GM21576 (cell line): ENCODE results near the gene PYGB.

Source experiments
- ATAC-seq: cut with Tn5 transposase; IDR thresholded peaks from one replicate; pipeline ENCODE4 v1.9.1; 2021; ENCODE audit warnings: mild to moderate bottlenecking, moderate library complexity; ENCODE audit not compliant: unreplicated experiment

Gene PYGB

GRCh38 chr20:25293507-25293906 lies 45.6 kb downstream of the PYGB start:
- no peak for ATAC-seq

- no peak for ATAC-seq
Measured at GRCh38 chr20:25293910-25294458, 46.1 kb downstream of the PYGB start.

GRCh38 chr20:25294459-25295385 lies 46.8 kb downstream of the PYGB start:
- ATAC-seq = peak; percentile 34

DNA sequence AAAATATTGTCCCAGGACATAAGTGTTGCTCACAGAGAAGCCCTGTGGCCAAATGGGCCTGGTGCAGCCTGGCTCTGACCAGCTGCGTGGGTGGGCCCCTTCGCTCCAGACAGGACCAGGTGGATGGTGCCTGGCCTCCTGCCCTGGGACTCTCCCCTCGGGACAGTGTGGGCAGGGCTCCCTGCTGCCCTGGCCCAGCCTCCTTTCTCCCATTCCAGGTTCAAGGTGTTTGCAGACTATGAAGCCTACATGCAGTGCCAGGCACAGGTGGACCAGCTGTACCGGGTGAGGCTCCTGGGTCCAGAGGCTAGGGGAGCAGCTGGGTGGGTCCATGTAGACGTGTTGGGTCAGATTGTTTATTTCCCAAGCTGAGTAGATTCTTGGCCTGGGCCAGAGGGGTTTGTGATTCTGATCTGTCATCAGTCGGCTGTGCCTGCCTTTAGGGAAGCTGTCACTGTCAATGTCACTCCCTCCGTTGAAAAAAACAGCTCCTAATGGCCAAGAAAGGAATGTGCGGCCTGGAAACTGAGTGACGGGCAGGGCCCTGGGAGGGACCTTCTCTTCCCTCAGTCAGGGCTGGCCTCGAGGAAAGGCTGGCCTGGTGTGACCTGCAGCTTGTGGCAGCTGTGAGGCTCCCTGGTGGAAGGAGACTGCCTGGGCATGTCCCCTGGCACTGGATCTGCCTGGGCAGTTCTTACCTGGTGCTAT lies 47.7 kb downstream of the PYGB start:
- ATAC-seq = no peak

DNA sequence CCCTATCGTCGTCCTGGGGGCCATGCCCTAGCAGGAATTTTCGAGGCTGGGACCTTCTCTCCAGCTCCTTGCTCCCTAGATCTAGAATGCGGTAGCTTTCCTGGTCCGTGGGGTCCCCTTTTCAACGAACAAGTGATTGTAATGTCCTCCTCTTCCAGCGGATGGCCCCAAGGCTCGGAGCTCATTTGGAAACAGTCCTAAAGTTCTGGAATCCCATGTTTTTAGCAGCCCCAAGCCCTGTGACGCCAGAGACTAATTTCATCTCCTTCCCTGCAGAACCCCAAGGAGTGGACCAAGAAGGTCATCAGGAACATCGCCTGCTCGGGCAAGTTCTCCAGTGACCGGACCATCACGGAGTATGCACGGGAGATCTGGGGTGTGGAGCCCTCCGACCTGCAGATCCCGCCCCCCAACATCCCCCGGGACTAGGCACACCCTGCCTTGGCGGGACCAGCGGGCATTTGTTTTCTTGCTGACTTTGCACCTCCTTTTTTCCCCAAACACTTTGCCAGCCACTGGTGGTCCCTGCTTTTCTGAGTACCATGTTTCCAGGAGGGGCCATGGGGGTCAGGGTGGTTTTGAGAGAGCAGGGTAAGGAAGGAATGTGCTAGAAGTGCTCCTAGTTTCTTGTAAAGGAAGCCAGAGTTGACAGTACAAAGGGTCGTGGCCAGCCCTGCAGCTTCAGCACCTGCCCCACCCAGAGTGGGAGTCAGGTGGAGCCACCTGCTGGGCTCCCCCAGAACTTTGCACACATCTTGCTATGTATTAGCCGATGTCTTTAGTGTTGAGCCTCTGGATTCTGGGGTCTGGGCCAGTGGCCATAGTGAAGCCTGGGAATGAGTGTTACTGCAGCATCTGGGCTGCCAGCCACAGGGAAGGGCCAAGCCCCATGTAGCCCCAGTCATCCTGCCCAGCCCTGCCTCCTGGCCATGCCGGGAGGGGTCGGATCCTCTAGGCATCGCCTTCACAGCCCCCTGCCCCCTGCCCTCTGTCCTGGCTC lies 48.5 kb downstream of the PYGB start:
- no peak for ATAC-seq

- peak; percentile 67 for ATAC-seq
Measured at GRCh38 chr20:25297141-25297905, 49.4 kb downstream of the PYGB start.

GRCh38 chr20:25299806-25300205 lies 51.9 kb downstream of the PYGB start:
- ATAC-seq = no peak

DNA sequence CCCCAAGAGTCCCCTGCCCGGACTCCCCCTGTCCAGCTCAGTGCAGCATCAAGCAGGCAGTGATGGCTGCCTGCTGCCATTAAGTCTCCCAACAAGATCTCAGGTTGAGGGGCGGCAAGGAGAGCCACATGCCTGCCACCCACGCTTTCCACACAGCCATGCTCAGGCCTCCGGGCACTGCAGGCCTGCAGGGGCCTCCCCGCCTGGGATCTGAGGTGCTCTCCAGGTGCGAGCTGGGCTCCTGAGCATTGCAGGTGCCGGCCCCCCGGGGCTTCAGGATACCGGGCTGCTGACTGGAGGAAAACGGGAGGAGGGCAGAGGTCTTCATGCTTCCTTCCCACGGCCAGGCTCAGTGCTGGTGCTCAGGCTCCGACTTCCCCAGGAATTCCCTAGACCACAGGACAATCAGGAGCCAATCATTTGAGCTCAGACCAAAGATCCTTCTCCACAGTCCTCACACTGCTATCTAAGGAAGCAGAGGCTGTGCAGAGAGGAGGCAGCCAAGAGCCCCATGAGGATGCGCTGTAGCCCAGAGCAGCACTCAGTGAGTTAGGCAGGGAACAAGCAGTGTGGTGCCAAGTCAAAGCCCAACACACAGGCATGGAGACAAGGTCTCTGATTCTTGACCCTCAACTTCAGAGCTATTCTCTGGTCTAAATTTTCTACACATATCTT lies 52.7 kb downstream of the PYGB start:
- no peak for ATAC-seq

GRCh38 chr20:25301357-25301920 lies 53.6 kb downstream of the PYGB start:
- no peak for ATAC-seq

- no peak for ATAC-seq
Measured at GRCh38 chr20:25302596-25302995, 54.7 kb downstream of the PYGB start.

- ATAC-seq = no peak
Measured at GRCh38 chr20:25303292-25304024, 55.6 kb downstream of the PYGB start.

DNA sequence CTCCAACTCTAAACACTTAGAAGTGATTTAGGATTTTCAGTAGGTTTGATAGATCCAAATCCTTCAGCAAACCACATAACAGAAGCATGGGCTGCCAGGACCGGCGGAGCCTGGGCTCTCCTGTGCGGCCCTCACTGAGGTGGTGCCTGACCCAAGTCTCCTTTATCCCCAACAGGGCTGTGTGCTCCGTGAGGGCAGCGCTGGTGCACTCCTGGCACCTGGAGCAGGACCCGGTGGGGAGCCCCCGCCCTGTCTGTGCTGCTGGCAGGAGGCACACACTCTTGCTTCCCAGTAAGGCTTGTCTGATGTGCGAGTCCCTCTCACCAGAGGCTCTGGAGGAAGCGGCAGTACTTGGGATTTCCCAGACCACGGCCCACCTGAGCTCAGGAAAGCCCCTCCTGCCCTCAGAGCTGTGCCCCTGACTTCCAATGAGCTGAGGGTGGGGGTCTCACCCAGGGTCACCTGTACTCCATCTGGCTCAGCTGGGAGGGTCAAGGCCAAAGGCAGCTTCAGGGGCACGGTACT lies 56.2 kb downstream of the PYGB start:
- no peak for ATAC-seq

GRCh38 chr20:25306991-25307903 lies 59.4 kb downstream of the PYGB start:
- ATAC-seq = no peak

DNA sequence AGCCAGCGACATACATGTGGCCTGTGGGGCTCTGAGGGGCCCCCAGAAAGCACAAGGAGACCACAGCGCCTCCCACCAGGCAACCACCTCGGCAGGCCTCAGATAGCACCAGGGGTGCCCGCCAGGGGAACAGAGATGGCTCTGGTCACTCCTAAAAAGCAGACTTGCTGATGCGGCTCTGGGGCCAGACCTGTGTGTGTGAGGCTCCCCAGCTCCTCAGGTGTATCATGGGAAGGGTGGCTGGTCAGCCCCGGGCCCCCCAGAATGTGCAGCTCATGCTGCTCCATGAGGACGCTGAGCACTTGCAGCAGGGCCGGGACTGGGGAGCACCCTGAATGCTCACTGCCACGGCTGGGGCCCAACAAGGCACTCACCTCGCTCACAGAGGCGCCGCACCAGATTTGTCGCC lies 60.2 kb downstream of the PYGB start:
- ATAC-seq = no peak

GRCh38 chr20:25308671-25309394 lies 60.9 kb downstream of the PYGB start:
- ATAC-seq = no peak
